Fibroblast of mammary gland (primary cell): Measurements from ENCODE around the gene ACOX3.
"Not testable (repeated sequence)": the region's sequence is repeated elsewhere in the genome, so short reads cannot be mapped to it uniquely, and the experiment has no call there.

Experiments
- DNase-seq: peaks from one replicate; pipeline ENCODE4 v3.0.0-alpha.2; 2010; ENCODE audit warnings: low read depth
- H3K4me3 ChIP-seq: 2 replicates; pipeline ENCODE4 v1.5.1; 2011; ENCODE audit warnings: low read depth, mild to moderate bottlenecking, low read length, moderate library complexity; ENCODE audit not compliant: control insufficient read depth
- CTCF ChIP-seq: conservative IDR thresholded peaks from 2 replicates; pipeline ENCODE4 v1.5.1; 2011; ENCODE audit warnings: low read depth, low read length, inconsistent platforms; ENCODE audit not compliant: control insufficient read depth, insufficient read depth

The ACOX3 gene

GRCh38 chr4:8341691-8342090 is 98.8 kb downstream of the ACOX3 start:
- no peak overlapping the region for H3K4me3 ChIP-seq
- DNase-seq = no peak
- TF ChIP-seq CTCF = no peak

GRCh38 chr4:8341281-8341680 is 99.2 kb downstream of the ACOX3 start:
- DNase-seq, H3K4me3 ChIP-seq: not testable (repeated sequence)

- H3K4me3 ChIP-seq = no peak overlapping the region
- TF ChIP-seq CTCF = no peak
- DNase-seq = no peak
Measured at GRCh38 chr4:8340781-8341241, 99.7 kb downstream of the ACOX3 start.

- DNase-seq = no peak
- no peak overlapping the region for H3K4me3 ChIP-seq
- no peak for TF ChIP-seq CTCF
Measured at GRCh38 chr4:8338351-8338961, 102.1 kb downstream of the ACOX3 start.

- no peak for TF ChIP-seq CTCF
- no peak overlapping the region for H3K4me3 ChIP-seq
- peak; percentile 56 for DNase-seq
Measured at GRCh38 chr4:8336412-8337075, 104.0 kb downstream of the ACOX3 start.

- no peak overlapping the region for H3K4me3 ChIP-seq
- no peak for DNase-seq
- no peak for TF ChIP-seq CTCF
Measured at GRCh38 chr4:8335848-8336247, 104.7 kb downstream of the ACOX3 start.

GRCh38 chr4:8334786-8335460 is 105.6 kb downstream of the ACOX3 start:
- no peak for DNase-seq
- no peak overlapping the region for H3K4me3 ChIP-seq

More at GRCh38 chr4:8334786-8335460, 105.6 kb downstream of the ACOX3 start:
- TF ChIP-seq CTCF = no peak
